GM18502 (cell line): Measurements from ENCODE around the gene MPZL1.

ENCODE experiments used
- ATAC-seq: cut with Tn5 transposase; IDR thresholded peaks from one replicate; pipeline ENCODE4 v1.9.1; 2021; ENCODE audit warnings: mild to moderate bottlenecking; ENCODE audit not compliant: unreplicated experiment, poor library complexity

Gene MPZL1

DNA sequence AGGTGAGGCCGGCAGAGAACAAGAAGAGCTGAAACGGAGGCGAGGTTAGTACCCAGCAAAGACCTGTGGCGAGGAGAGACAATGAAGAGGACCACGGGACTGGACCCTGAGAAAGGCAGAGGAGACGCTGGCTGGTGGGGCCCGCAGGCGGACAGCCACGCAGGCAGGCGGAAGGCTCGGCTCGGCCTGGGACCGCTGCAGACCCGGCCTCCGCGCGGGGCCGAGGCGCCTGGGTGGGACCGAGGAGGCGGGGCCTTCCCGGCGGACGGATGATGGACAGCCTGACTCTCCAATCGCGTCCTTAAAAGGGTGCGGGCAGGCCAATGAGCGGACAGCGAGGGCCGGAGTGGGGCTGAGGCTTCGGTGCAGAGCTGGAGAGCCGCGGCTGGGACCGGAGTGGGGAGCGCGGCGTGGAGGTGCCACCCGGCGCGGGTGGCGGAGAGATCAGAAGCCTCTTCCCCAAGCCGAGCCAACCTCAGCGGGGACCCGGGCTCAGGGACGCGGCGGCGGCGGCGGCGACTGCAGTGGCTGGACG is at the start of gene MPZL1:
Gene MPZL1, plus strand, starts transcription at position 366 of the 535 bp plus-strand sequence. CDS start 170 bp downstream, outside the sequence.
- ATAC-seq, result peak; percentile 91

DNA sequence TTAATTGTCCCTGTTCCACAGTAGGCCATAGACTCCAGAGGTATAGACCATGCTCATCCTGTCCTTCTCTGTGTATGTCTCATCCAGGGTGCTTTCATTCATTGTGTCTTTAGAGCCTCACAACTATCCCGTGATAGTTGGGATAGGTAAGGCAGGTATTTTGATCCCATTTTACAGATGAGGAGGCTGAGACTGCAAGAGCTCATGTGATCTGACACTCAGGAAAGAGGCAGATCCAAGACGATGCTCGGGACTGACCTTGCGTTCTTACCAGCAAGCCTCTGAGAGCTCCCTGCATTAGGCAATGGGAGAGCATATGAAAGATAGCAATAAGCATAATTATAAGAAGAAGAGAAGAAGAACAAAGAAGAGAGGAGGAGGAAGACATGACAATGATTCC is 49.0 kb upstream of the MPZL1 start:
- no peak for ATAC-seq

DNA sequence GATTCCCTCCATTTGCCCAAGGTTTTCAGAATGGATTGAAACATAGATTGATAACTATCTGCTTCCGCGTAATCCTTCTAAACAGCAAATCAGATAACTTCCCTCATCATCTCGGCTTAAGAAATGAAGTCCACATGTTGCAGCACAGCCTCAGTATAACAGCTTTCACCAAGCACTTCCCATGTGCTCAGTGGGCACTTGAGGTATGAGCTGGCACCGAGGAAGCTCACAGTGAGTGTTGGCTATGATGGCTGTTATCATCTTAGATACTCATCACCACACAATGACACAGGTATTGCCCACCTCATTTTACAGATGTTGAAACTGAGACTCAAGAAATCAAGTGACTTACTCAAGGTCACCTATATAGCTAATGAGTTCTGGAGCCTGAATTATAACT is 48.5 kb upstream of the MPZL1 start:
- ATAC-seq, result no peak

DNA sequence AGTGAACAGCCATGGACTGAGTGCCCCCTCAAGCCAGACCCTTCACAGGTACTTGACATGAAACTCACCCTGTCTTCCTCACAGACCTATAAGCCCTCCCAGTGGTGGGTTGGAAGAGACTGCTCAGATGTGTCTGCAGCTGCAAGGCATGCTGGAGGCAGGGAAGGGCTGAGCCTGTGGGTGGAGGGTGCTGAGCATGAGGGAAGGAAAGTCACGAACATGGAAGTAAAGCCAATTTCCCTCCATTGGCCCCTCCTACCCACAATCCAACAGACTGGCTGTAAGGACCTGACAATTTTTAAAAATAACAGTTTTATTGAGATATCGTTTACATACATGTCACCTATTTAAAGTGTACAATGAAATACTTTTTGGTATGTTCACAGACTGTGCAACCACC is 47.6 kb upstream of the MPZL1 start:
- no peak for ATAC-seq

DNA sequence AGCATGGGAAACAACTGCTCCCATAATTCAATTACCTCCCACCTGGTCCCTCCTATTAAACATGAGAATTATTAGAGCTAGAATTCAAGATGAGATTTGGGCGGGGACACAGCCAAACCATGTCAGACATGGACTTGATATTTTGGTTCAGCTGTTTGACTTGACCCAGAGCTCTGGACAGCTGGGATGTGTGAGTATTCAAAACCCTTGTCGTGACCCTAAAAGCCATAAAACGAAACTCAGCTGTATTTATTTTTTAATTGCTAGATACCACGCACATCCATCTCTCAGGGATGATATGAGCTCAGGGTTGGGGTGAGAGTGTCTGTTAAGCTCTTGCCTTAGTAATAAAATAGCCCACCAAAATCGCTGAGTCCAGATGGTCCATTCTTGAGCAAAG is 46.3 kb upstream of the MPZL1 start:
- no peak for ATAC-seq

DNA sequence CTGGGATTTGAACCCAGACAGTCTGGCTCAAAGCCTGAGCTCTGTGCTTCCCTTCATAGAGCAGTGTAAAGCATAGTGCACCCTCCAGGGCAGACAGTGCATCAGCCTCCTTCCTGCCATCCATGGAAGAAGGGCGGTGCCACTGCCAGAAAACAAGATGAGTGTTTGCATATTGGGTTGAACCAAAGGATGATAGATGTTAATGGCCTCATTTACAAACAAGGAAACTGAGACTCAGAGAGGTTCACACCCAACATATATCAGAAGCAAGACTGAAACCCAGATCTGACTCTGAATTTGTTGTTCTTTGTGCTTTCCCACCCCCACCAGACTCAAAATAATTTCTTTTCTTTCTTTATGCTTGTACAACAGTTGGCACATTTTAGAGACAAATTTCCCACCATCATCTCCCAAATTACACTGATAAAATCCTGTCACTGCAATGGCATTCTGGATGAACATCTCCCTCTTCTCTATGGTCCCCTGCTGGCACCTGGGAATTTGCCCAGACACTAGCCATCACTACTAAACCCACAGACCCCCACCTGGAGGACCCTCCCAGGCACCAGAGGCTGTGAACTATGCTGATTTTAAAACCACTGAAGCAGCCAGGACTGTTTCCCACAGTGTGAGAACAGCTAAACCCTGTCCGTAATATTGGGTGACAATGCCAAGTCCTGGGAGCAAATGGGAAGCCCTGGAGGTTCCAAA is 45.4 kb upstream of the MPZL1 start:
- peak; percentile 61 for ATAC-seq

DNA sequence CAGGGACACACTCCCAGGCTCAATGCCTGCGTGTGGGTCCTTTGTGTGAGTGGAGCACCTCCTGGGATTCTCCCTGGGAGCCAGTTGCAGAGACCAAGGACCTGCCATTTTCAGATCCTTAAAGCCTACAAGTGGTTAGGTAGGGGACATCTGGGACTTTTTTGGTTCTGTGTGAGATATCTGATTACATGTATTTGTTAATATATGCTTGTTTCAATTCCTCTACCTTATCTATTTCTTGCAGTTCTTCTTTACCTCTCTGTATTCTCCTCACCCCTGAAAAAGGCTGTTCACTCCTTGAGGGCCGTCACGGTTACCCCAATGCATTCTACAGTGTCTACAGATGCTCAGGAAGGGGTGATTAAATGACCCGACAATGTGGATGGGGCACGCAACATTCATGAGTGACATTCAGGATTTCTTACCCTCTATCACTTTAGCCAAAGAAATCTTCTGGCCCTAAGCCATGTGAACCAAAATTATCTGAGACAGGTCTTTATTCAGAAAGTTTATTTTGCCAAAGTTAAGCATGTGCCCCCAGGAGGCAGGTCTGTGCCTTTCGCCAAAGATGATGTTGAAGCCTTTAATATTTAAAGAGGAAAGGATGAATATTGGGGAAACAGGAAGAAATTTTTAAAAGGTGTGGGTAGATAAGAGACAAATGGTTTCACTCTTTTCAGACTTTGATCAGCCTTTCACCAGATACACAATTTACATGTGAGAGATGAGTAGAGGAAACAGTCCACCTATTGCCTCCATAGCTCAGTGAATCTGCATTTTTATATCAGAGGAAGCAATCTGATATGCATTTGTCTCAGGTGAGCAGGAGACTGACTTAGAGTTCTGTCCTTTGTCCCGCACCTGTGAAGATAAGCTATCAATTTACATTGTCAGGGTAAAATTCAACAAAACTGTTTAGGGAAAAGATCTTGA is 44.6 kb upstream of the MPZL1 start:
- ATAC-seq, result peak; percentile 30

DNA sequence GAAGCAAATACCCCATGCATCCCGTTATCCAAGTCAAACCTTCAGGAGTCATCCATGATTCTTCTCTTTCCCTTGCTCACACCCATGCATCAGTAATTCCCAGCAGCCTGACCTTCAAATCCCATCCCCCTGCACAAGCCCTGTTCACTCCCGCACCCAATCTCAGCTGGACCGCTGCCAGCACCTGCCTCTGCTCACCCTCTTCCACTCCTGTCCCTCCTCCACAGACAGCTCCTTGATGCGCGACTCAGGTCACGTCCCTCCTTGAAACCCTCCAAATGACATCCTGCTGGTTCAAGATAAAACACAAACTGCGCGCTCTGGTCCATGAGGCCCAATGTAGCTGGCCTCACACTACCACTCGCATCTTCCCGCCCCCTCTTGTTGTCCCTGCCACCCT is 43.4 kb upstream of the MPZL1 start:
- no peak for ATAC-seq

DNA sequence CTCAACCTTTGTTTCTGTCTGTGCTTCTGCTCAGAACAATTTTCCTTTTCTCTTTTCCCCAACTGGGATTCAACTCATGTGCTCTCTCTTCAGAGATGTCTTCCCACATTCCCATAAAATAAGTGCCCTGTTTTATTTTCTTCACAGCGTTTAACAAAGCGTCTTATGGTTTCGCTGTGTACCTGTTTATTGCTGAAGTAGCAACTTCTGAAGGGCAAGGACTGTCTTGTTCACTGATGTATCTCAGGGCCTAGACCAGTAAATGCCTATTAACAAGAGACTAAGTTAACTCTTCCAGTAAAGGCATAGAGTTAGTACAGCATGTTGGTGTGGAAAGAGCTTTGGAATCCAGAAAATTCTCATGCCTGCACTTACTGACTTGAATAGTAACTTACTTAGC is 42.9 kb upstream of the MPZL1 start:
- ATAC-seq, result no peak

DNA sequence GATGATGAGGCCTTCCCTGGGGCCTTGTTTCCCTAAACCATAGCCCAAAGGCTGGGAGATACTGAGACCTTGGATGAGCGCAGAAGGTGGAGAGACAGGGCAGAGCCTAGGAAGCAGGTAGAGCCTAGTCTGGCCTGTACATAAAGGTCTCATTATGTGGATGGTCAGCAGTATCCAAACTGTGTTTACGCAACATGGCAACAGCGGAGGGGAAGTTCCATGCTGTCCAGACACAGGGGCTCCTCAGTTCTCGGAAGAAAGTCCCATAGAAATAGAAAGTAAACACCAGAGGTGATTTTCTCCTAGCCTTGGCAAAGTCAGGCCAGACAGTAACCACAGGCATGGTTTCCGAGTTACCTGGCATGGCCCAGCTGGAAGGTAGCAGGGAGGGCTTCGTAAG is 42.1 kb upstream of the MPZL1 start:
- no peak for ATAC-seq

DNA sequence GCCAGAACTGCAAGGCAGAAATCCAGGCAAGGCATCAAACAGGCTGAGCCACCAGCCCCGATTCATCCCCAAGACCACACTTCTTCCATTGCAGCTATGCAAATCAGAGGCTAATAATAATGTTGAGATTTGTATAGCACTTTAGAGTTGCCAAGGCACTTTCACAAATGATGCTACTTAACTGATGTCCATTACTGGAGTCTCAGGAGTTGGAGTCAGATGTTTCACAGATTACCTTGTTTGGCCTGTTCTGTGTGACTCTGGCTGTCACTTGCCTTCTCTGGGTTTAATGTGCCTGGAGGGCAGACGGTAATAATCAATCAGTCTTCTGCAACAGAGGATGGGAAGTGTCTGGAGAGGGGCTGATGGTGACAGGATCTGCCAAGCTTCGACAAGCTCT is 40.8 kb upstream of the MPZL1 start:
- peak; percentile 27 for ATAC-seq

DNA sequence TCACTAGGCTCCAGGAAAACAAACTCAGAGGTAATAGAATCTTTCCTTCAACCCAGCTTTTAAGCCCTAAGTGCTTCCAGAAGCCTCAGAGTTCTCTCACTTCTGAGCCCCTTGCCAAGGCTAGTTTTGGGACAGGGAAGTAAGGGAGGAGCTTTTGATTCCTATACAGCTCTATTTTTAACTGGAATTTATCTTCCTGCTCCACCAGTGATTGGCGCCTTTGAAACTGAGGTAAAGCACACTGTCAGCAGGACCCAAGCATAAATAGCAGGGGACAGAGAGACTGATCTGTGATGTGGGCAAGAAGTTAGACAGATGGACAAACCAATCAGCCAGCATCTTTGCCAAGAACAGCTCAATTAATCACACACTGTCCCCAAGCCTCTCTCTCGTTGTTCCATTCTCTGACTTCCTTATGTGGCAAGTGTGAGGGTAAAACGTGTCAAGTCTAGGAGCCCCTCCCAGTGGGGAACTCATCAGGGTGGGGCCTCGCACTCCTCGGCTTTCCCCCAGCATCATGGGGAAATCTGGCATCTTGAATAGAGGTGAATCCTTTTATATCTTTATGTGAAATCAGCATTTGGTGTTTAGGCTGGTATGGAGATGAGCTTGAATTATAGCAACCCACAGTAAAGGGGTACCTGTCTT is 40.2 kb upstream of the MPZL1 start:
- no peak for ATAC-seq

DNA sequence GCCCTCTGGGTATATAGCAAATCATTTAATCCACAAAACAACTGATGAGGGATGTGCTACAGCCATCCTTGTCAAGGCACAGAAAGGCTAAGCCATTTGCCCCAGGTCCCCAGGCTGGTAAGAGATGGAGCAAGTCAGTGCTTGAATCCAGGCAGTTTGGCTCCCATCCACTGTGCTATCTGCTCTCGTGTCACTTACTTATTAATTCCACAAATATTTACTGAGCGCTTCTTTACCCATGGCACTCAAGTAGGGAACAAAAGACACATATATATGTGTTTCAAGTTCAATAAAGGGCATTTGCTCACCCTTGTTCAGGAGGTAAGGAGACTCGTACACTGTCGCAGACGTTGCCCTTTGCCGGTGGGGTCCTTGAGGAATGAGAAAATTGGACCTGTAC is 38.6 kb upstream of the MPZL1 start:
- no peak for ATAC-seq

DNA sequence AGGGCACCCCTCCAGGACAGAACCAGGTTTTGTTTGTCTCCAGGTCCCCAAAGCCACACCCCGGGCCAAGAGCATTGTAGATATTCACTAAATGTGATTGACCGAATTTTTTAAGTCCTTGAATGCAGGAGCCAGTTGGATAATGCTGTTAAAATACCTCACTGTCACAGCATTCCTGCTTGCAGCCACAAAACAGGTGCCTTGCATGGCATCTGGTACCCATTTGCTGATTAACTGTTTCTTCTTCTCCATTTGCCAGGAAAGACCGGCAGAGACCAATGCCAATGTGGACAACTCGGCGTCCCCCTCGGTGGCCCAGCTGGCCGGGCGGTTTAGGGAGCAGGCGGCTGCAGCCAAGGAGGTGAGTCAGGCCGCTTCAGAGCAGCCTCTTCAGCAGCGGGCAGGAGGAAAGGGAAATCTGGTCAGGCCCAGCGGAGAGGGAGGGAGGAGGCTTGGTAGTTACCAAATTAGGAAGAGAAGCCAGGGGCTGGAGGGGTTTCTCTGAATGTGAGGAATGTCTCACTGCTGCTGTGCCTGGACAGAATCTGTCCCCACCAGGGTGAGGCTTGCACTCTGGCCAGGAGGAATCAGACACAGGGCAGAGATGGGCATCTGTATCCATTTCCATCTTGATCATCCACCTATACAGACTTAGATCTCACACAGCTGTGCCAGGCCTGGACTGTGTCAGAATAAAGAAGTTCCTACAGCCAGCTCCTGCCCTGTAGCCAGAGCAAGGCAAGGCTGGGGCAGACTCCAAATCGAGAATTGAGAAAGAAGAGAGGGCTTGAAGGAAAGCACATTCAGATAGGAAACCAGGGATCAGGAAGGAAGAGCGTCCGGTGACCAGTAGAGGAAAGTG is 37.9 kb upstream of the MPZL1 start:
- ATAC-seq, result no peak

DNA sequence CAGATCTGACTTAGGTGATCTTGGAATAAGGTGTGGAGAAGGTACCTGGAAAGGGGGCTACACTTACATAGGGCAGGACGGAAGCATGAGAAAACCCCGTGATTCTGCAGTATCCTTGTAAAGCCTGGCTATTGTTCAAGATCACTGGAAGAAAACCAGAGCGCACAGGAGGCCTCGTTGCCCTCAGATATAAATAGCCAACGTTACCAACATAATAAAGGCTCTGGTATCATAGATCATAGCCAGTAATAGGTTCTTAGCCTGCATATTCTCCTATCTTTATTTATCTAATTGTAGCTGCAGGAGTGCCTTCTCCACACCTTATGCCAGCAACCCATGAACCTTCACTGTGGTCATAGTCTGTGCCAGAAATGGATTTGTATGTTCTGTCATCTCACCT is 35.9 kb upstream of the MPZL1 start:
- no peak for ATAC-seq

DNA sequence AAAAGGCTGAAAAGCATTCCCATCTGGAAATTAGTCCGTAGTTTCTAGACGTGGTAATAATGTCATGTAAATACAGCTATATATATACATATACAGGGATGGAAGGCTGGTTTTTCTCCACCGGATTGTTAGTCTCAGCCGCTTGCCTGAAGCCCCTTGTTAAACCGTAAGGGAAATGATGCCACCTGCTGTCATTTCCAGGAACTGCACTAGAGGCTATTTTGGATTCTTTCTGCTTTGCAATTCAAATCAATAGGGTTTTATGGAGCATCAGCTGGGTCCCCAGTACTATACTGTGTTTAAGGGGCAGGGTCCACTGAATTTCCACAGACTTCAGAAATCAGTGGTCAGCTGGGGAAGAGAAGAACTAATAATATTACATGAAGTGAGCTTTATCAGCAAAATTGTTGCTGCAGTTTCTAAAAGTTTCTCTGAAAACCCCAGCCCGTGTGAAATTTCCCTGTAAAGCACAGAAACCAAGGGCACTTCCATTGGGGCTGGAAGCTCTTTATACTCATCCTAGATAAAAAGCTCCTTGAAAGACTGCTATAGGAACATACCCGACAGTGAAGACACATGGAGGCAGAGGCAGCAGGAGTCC is 33.8 kb upstream of the MPZL1 start:
- ATAC-seq, result peak; percentile 69

DNA sequence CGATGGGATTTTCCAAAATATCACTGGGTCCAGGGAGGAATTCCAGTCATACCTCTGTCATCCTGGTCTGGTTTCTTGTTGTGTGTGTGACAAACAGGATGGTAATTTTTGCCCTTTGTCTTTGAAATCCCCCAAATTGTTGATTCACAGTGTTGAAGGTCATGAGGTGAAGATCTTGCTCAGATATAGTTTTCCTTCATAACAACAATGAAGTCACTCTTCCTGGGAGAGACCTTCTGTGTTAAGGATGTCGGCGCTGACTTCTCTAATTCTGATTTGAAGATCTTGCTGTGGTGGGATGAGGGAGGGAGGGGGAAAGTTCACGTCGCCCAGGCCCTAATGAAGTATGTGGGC is 32.2 kb upstream of the MPZL1 start:
- ATAC-seq, result no peak

DNA sequence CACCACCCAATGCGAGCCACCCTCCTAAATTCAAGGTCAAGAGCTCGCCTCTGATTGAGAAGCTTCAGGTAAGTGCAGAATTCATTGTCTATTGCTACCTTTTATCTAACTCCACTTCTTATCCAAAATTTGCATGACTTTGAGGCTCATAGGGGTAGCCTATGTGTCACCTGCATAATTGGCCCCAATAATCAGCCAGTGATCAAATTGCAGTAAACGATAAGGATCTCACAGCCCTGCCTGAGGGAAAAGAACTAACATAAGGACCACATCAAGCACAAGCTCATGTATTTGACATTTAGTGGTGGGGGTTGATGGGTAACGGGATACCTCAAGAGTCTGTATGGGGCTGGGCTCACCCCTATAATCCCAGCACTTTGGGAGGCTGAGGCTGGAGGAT is 31.7 kb upstream of the MPZL1 start:
- no peak for ATAC-seq

DNA sequence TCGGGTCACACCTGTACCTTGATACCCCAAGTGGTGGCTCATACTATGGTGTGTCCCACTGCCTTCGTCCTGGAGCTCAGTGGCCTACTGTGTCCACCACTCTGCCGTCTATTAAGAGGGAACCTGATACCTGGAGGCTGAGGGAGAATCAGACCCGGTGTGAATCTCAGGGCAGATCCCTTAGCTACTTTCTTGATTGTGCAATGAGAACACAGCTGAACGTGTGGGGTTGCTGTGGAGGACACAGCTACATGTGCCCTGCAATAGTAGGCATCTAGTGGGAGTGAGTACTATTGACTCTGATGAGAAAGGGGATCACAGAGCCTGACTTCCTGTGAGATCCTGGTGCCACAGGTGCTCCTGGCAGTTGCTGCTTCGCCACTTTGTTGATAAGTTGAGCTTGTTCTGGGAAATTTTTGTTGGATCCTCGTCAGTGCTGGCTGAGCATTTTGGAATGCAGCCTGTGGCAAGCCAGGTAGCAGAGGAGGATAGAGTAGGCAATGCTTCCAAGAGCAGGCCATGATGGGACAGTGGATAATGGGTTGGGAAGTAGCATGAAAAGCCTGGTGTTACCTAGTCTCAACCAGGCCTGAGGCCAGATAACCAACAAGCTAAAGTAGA is 28.2 kb upstream of the MPZL1 start:
- no peak for ATAC-seq
